ENCODE results near the gene CCSER2.
"Not testable (repeated sequence)": the region's sequence is repeated elsewhere in the genome, so short reads cannot be mapped to it uniquely, and the experiment has no call there.

The CCSER2 gene

DNA sequence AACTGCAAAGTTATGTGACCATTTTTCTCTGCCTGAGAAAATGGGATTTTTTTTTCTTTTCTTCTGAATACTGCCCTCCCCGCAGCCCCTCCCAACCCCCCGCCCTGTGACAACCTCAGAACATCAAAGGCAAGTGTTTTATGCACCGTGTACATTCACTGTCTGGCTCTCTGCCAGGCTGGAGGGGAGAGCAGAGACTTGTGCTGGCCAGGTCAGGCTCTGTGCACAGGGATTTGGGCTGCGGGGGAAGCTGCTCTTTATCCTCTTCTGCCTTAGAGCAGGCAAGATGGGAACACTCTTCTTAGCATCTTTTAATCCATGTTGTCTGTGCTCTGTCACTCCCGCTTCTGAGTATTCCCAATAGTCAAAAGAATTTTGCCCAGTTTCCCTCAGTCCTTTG is 195.1 kb downstream of the CCSER2 start:
- no peak for DNase-seq (ENCODE audit: low spot score)

DNA sequence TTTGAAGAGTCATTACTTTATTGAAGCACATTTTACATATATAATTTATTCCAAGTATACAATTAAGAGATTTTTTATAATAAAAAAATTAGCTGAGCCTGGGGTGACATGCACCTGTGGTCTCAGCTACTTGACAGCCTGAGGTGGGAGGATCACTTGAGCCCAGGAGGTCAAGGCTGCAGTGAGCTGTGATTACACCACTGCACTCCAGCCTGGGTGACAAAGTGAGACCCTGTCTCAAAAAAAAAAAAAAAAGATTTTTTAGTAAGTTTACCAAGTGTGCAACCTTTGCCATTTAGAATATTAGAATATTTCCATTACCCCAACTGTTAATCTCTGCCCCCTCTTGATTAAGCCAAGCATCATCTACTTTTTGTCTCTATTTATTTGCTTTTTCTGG is 196.0 kb downstream of the CCSER2 start:
- no peak for DNase-seq (ENCODE audit: low spot score)

DNA sequence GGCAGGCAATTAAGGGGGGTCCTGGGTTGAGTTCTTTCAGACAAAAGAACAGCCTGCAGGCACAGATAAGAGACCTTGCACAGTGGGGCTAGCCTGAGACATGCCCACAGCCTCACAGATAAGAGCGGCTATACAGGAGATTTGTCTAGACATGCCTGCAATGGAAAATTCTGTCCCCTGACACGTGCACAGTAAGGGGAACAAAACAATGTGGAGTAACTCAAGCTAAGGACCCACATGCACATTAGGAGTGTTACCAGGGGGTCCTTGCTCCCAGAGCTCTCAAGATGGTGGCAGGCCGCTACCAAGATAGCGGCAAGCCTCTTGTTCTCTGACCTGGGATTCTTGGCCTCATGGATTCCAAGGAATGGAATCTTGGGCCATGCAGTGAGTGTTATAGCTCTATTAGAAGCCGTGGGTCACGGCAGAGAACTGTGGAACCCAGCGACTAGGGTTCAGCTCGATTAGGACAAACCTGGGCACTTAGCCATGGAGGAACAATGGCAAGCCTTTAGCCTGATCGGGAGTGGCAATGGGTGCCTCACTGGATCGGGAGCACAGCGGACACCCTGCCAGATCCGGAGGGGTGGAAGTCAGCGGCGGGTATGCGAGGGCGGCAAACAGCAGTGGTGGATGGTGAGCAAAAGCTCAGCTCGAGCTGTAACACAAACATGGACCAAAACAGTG is 196.9 kb downstream of the CCSER2 start:
- DNase-seq (ENCODE audit: low spot score): no peak

DNA sequence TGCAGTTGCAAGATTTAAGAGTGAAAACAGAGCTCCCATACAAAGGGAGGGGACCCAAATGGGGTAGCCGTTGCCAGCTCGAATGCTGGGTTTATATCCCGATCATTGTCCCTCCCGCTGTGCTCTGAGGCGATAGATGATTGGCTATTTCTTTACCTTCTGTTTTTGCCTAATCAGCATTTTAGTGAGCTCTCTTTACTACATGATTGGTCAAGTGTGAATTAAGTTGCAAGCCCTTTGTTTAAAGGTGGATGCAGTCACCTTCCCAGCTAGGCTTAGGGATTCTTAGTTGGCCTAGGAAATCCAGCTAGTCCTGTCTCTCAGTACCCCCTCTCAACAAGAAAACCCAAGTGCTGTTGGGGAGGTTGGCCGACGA is 197.4 kb downstream of the CCSER2 start:
- DNase-seq (ENCODE audit: low spot score): not testable (repeated sequence)

DNA sequence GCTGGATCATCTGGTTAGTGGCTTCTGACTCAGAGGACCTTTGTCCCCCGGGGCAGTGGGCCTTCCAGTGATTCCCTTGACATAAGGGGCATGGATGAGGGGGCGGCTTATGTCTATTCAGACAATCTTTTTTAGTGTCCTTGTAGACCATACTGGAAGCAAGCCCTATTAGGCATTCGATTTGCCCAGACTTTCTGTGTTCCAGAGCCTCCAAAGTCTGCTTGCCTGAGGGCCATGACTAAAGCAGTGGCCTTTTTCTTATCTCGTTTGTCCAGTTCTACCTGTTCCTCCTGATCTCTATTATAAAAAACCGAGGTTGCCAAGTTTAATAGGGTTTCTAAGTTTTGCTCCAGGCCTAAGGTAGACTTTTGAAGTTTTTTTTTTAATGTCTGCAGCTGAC is 199.0 kb downstream of the CCSER2 start:
- not testable (repeated sequence) for DNase-seq (ENCODE audit: low spot score)

DNA sequence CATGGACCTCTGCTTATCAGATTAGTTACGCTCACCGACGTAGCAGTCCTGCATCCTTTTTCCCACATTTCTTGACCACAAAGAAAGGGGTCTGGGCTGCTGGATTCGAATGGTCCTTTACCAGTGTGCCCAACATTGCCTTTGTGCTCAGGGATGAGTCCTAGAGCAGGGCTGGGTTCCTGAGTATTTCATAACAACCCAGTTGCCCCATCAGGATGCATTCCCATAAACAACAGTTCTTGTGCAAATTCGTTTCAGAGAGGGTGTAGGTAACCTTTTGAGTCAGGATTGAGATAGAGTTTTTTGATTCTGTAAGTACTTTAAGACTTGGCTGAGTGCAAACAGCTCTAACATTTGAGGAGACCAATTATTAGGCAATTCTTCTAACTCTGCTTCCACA is 200.1 kb downstream of the CCSER2 start:
- DNase-seq (ENCODE audit: low spot score): not testable (repeated sequence)

DNA sequence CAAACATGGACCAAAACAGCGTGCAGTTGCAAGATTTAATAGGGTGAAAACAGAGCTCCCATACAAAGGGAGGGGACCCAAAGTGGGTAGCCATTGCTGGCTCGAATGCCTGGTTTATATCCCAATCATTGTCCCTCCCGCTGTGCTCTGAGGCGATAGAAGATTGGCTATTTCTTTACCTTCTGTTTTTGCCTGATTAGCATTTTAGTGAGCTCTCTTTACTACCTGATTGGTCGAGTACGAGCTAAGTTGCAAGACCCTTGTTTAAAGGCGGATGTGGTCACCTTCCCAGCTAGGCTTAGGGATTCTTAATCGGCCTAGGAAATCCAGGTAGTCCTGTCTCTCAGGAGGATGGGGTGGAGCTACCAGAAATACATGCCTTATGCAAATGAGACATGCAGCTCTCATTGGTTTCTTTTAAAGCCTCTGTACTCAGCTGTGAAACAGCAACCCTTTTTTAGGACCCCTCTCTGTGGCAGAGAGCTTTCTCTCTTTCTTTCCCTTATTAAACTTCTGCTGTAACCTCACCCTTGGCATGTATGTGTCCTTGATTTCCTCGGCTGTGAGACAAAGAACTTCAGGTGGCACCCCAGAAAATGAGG is 202.4 kb downstream of the CCSER2 start:
- no peak for DNase-seq (ENCODE audit: low spot score)

DNA sequence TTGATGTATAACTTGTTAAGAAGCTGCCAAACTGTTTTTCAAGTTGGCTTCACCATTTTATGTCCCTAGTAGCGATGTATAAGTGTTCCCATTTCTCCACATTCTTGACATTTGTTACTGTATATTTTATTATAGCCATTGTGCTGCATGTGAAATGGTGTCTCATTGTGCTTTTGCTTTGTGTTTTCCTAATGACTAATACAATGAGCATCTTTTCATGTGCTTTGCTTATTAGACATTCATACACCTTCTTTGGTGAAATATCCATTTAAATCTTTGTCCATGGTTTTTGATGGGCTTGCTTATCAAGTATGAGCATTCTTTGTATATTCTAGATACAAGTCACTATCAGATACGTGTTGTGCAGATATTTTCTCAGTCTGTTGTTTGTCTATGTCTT is 203.0 kb downstream of the CCSER2 start:
- DNase-seq (ENCODE audit: low spot score): no peak

DNA sequence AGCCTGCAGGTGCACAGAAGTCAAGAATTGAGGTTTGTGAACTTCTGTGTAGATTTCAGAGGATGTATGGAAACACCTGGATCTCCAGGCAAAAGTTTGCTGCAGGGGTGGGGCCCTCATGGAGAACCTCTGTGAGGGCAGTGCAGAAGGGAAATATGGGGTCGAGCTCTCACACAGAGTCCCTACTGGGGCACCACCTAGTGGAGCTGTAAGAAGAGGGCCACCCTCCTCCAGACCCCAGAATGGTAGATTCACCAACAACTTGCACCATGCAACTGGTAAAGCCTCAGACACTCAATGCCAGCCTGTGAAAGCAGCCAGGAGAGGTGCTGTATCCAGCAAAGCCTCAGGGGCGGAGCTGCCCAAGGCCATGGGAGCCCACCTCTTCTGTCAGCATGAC is 205.8 kb downstream of the CCSER2 start:
- DNase-seq (ENCODE audit: low spot score): peak; percentile 25

DNA sequence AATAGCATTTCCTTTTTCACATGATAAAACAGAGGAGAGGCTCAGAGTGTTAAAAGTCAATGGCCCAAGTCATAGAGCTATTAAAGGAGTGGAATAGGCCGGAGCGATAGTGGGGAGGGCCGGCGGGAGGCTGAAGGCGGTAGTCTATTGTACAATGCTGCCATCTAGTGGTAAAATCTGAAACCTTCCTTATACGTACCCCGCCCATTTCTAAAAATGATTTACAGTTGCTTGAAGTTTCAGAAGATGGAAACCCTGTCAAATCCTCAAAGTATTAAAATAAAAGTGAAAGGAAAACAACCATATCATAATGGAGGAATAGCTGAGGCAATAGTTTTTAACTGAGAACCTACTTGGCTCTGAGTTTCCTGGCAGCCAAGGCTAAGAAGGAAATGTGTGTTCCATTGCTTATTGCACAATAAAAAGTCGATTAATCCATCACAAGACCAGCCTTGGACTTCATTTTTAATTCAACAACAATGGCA is 209.1 kb downstream of the CCSER2 start:
- DNase-seq (ENCODE audit: low spot score): peak; percentile 69

DNA sequence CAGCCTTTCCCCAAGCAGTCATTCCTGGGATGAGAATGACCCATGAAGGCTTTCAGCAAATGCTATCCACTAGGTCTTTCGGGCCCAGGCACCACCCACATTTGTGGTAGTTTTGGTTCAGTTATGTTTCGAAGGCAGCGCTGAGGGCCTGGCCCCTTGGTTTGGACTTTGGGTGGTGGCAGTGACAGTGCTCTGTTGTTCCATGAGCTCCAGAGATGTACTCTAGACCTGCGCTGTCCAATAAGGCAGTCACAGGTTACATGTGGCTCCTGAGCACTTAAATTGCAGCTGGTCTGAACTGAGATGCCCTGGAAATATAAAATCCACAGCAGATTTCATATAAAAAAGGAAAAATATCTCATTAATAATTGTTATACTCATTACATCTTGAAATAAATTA is 209.6 kb downstream of the CCSER2 start:
- no peak for DNase-seq (ENCODE audit: low spot score)

DNA sequence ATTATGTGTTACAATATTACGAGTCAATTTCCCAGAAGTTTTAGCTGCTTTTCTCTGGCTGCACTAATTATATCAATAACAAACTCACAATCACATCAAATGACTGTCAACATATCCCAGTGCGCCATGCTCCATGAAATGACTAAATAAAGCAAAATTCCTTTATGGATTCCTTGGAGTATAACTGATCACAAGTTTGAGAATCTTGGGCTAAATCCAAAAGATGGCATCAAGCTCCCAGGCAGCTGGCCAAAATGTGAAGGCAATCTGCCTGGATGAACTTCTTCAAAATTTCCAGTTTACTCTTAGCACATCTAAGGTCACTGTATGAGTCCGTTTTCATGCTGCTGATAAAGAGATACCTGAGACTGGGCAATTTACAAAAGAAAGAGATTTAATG is 210.8 kb downstream of the CCSER2 start:
- no peak for DNase-seq (ENCODE audit: low spot score)

DNA sequence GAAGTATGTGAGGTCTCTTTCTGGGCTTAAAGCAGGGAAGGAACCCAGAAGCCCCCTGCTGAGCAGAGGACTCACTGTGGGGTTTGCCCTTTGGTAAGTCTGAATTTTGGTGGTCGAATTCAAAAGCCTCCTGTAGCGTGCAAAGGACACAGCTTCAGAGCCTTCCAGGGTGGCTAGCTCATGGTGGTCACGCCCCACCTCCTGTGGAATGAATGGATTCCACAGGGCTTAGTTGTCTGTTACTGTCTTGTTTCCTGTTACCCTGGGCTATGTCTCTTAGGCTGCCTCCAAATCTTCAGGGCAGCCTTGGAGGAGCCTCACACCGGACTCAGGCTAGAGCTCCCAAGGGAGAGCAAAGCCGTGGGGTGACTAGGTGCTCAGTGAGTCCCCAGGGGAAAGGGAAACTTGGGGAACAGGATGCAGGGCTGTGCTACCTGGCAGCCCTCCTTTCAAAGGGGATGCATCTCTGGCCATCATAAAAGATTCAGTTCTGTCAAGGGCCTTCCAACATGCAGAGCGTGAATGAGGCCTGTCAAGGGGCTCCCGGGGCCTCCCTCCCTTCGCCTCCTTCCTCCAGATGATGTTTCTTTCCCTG is 211.7 kb downstream of the CCSER2 start:
- DNase-seq (ENCODE audit: low spot score): no peak

DNA sequence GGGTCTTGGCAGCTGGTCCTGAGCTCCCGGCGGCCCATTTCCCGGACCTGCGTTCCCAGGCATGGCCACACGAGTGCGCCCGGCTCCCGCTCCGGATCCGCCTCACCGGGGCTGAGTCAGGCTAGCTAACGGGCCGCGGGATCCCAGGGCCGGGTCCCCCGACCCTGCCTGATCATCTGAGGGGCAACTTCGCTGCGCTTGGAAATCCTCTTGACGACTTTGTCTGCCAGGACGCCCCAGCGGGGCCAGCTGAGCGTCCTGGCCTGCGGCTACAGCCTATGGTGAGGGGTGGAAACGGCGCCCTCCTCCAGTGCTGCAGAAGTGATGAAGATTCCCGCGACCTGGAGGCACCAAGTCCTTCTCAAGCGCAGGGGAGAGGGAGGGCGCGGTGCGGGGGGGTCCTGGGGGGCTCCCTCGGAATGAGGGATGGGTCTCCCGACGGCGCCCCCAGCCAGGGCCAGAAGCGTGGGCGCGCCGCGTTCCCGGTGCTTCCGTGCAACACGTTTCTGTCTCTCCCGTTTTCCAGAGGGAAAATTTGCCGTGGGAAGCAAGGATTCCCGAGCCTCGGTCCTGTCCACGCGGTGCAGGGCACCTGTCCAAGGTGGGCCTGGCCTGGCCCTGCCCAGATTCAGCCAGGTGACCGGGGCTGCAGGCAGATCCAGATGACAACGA is 212.4 kb downstream of the CCSER2 start:
- peak; percentile 31 for DNase-seq (ENCODE audit: low spot score)

DNA sequence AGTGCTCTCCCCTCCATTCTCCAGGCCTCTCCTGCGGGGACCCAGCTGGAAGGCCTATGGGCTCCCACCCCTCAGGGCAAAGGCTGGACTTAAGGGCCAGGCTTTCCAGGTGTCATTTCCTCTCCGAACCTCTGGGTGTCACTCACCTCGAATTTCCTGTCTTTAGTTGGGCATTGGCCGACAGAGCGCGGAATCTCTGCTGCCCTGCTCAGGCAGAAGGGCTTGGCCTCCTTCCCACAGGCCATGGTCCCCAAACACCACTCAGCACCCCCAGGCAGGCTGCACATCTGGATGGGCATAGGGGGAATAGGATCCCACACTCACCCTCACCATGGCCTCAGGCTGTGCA is 212.9 kb downstream of the CCSER2 start:
- DNase-seq (ENCODE audit: low spot score): no peak

DNA sequence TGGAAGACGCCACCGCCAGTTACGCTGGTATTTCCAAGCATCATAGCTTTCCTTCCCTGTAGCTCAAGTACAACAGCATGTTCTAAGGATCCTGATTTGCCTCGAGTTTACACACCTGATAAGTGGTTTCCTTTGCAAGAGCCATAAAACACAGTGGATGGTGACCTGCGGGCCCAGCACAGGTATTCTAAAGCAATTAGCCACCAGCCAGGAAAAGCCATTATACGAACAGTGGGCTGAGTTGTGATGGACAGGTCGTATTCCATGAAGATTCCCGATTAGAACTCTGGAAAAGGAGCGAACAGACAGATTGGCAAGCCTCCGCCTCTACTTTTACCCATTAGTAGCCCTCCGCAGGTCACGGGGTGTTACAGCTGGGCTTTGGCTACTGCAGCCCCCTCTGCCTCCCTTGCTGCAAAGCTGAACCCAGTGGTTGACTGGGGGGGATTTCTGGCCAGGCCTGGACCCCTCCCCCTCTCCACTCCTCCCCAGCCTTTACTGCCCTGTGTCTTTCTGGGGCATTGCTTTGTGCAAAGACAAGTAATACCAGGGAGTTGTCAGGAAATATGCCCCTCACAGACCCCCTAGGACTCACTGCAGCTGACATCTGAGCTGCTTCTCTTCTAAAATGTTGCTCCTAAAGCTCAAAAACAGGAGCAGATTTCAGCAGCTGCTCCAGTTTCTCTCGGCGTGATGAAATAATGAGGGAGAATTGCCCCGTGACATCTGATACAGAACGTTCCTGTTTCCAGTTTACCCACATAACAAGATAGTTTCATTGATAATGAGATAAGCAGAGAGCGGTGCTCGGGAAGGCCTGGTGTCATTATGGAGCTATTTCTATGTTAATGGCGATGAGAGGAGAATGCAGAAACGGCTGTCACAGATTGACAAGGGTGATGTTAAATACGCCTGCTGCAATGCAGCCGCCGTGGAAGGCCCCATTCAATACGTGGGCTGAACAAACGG is 214.4 kb downstream of the CCSER2 start:
- DNase-seq (ENCODE audit: low spot score): no peak

DNA sequence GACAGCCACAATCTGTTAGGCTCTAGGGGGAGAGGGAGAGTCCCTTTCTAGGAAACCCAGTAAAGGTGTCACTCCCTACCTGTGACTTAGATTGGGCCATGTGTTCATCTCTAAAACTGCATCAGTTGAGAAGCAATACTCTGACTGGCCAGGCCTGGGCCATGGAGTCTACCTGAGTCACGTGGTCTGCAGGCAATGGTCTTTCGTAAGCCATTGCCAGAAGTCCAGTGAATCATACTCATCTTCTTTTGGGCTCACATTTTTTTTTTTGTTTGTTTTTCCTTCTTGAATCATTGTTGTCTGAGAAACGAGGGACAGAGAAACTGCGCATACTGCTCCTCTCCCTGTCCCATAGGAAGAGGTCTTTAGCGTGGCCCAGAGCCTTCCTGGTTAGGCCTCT is 215.6 kb downstream of the CCSER2 start:
- DNase-seq (ENCODE audit: low spot score): no peak

DNA sequence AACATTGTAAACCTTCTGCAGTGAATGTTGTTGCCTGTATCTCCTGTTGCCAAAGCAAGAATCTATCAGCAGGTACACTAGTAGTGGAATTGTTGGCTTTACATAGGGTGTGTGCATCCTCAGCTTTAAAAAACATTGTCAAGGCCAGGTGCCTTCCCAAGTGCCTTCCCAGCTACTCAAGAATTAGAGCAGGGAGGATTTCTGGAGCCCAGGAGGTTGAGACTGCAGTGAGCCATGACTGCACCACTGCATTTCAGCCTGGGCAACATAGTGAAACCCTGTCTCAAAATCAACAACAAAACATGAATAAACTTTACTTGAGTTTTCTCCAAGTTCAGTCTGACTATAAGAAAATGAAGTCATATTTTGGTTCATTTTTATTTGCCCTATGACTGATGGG is 217.3 kb downstream of the CCSER2 start:
- no peak for DNase-seq (ENCODE audit: low spot score)

DNA sequence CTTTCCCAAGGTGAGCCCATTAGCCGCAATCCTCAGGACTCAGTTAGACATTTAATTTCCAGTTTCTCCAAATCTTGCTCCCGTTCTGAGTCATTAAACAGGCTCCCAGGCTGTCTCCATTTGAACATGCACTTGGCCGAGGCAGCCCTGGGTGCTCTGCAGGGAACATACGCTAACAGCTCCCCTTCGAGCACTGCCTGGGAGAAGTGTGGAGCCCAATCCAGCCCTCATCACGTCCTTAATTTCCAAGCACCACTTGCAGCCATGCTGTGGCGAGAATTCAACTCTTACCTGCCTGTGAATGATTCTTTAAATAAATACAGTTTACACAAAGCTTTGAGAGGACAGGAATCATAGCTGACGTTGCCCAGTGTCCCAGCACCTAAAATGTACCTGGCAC is 218.2 kb downstream of the CCSER2 start:
- DNase-seq (ENCODE audit: low spot score): no peak

DNA sequence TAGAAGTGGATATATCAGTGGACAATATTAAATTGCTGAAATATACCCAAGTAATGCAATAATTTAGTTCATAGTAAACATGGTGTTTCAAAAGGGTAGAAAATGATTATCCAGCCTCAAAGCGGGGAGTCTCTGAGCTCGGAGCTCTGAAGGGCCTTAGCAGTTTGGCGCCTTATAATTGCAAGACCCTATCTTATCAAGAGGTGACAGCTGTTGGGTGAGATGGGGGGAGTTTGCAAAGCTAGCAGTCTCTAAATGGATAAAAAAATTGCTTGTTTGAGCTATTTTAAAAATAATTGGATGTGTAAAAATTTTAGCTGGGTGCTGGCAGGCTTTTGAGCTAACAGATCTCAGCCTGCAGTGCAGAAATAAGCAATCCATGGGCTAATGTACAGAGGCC is 219.2 kb downstream of the CCSER2 start:
- DNase-seq (ENCODE audit: low spot score): no peak

DNA sequence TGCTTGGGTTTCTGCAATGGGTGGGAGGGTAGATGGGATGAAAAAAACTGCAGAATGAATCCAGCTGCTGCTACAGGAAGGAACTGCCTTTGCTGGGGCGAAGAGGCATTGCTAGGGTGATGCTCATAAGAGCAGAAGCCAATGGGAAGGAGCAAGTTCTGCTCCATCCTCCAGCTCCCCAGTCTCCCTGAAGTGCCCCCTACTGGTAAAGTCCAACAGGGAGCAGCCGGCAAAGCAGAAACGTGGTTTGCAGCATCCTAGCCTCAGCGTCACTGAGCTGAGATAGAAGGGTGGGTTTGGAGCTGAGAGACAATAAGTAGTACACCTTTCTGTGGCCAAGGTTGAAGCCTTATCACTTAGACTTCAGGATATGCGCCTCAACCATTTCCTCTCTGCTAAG is 220.5 kb downstream of the CCSER2 start:
- peak; percentile 13 for DNase-seq (ENCODE audit: low spot score)
